HuH-7.5 (cell line): ENCODE data around the gene HDAC7.
A peak's percentile ranks its signal among the peaks of the same experiment; 100 is the strongest.
"Not testable (repeated sequence)": the region's sequence is repeated elsewhere in the genome, so short reads cannot be mapped to it uniquely, and the experiment has no call there.

ENCODE experiments used
- DNase-seq: peaks from one replicate; pipeline ENCODE4 v3.0.0; 2011; ENCODE audit warnings: low spot score

Gene HDAC7

GRCh38 chr12:47849261-47849660, 29.6 kb upstream of the HDAC7 start:
- no peak for DNase-seq

- no peak for DNase-seq
These were observed 29.1 kb upstream of the HDAC7 start for GRCh38 chr12:47848853-47849252.

- no peak for DNase-seq
These were observed 26.7 kb upstream of the HDAC7 start for GRCh38 chr12:47846294-47846996.

- no peak for DNase-seq
These were observed 25.4 kb upstream of the HDAC7 start for GRCh38 chr12:47845081-47845480.

- DNase-seq = no peak
These were observed 24.7 kb upstream of the HDAC7 start for GRCh38 chr12:47844264-47845019.

GRCh38 chr12:47843226-47843980, 23.7 kb upstream of the HDAC7 start:
- DNase-seq = no peak

- not testable (repeated sequence) for DNase-seq
These were observed 22.8 kb upstream of the HDAC7 start for GRCh38 chr12:47842543-47842942.

- no peak for DNase-seq
These were observed 22.2 kb upstream of the HDAC7 start for GRCh38 chr12:47841910-47842309.

- no peak for DNase-seq
These were observed 21.8 kb upstream of the HDAC7 start for GRCh38 chr12:47841501-47841900.

- DNase-seq = no peak
These were observed 20.9 kb upstream of the HDAC7 start for GRCh38 chr12:47840571-47840970.

GRCh38 chr12:47839214-47839876, 19.6 kb upstream of the HDAC7 start:
- DNase-seq = no peak

GRCh38 chr12:47838286-47838931, 18.7 kb upstream of the HDAC7 start:
- peak; percentile 69 for DNase-seq

- DNase-seq = peak; percentile 93
These were observed 17.8 kb upstream of the HDAC7 start for GRCh38 chr12:47837190-47838171.

GRCh38 chr12:47835831-47836155, 16.1 kb upstream of the HDAC7 start:
- no peak for DNase-seq

- no peak for DNase-seq
These were observed 15.5 kb upstream of the HDAC7 start for GRCh38 chr12:47835006-47835830.

- no peak for DNase-seq
These were observed 14.6 kb upstream of the HDAC7 start for GRCh38 chr12:47834199-47834903.

GRCh38 chr12:47833591-47834012, 13.9 kb upstream of the HDAC7 start:
- DNase-seq = no peak

GRCh38 chr12:47832263-47832933, 12.7 kb upstream of the HDAC7 start:
- no peak for DNase-seq

GRCh38 chr12:47829584-47829983, 9.9 kb upstream of the HDAC7 start:
- DNase-seq = no peak
